ENCODE measurements around the gene SRRD.

- no peak for TF ChIP-seq CTCF (IDR thresholded peaks at IDR 0.05)
- TF ChIP-seq POLR2A (IDR thresholded peaks at IDR 0.05), result no peak
Measured at GRCh38 chr22:26516503-26516902, 32.8 kb downstream of the SRRD start.

Measured in suprapubic skin (tissue), 3 donors.